ENCODE data around the gene APBA1.

The APBA1 gene

DNA sequence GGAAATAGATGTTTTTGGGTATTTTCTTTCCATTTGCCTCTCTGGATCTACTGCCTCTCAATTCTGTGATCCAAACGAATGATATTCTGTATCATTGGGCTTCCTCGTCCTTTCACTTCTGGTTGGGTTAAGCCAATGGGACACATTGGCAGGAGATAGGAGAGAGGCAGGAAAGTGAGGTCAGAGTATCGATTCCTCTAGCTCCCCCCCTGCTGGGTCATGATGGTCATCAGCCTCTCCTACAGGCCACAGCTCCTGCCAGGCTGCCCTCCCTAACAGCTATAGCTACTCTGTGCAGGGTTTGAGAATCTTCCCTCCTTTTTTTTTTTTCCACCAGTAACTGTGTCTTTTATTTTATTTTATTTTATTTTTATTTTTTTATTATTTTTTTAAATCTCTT is 39.4 kb downstream of the APBA1 start:
- TF ChIP-seq, protein P1, sequence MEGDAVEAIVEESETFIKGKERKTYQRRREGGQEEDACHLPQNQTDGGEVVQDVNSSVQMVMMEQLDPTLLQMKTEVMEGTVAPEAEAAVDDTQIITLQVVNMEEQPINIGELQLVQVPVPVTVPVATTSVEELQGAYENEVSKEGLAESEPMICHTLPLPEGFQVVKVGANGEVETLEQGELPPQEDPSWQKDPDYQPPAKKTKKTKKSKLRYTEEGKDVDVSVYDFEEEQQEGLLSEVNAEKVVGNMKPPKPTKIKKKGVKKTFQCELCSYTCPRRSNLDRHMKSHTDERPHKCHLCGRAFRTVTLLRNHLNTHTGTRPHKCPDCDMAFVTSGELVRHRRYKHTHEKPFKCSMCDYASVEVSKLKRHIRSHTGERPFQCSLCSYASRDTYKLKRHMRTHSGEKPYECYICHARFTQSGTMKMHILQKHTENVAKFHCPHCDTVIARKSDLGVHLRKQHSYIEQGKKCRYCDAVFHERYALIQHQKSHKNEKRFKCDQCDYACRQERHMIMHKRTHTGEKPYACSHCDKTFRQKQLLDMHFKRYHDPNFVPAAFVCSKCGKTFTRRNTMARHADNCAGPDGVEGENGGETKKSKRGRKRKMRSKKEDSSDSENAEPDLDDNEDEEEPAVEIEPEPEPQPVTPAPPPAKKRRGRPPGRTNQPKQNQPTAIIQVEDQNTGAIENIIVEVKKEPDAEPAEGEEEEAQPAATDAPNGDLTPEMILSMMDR (IDR thresholded peaks at IDR 0.05; ENCODE audit: control insufficient read depth, extremely low read depth, insufficient read depth): no peak

DNA sequence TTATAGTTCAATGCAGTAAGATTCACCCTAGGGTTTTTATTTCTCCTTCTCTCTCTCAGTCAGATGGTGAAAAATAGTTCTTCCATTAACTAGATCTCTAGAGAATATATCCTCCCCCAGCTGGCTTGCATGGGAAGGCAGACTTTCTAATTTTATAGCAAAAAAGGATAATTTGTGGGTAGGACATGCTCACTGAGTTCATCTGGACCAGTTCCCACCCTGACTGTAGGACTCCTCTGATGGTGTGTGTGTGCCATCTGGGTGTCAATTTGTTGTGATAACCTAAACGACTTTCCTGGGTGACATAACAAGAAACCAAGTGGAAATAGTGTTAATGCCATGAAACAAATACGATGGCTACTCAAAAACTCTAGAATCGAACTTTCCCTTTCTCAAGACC is 44.9 kb downstream of the APBA1 start:
- no peak overlapping the region for H3K4me3 ChIP-seq (ENCODE audit: low read depth, low read length)
- DNase-seq (ENCODE audit: low read depth): no peak
- TF ChIP-seq, protein P1 (IDR thresholded peaks at IDR 0.05; ENCODE audit: control insufficient read depth, extremely low read depth, insufficient read depth): no peak

More for the DNA sequence above, 39.4 kb downstream of the APBA1 start:
- no peak overlapping the region for H3K4me3 ChIP-seq (ENCODE audit: low read depth, low read length)
- DNase-seq (ENCODE audit: low read depth): no peak

GRCh38 chr9:69623276-69623675 is 48.9 kb downstream of the APBA1 start:
- no peak for DNase-seq (ENCODE audit: low read depth)
- no peak overlapping the region for H3K4me3 ChIP-seq (ENCODE audit: low read depth, low read length)
- TF ChIP-seq, protein P1 (IDR thresholded peaks at IDR 0.05; ENCODE audit: control insufficient read depth, extremely low read depth, insufficient read depth): no peak

- no peak for DNase-seq (ENCODE audit: low read depth)
- H3K4me3 ChIP-seq (ENCODE audit: low read depth, low read length): no peak overlapping the region
- TF ChIP-seq, protein P1 (IDR thresholded peaks at IDR 0.05; ENCODE audit: control insufficient read depth, extremely low read depth, insufficient read depth): no peak
Measured at GRCh38 chr9:69622676-69623075, 49.5 kb downstream of the APBA1 start.

GRCh38 chr9:69621730-69622460 is 50.3 kb downstream of the APBA1 start:
- peak; percentile 15 for DNase-seq (ENCODE audit: low read depth)
- TF ChIP-seq, protein P1 (IDR thresholded peaks at IDR 0.05; ENCODE audit: control insufficient read depth, extremely low read depth, insufficient read depth): no peak
- no peak overlapping the region for H3K4me3 ChIP-seq (ENCODE audit: low read depth, low read length)

GRCh38 chr9:69620731-69621130 is 51.4 kb downstream of the APBA1 start:
- no peak overlapping the region for H3K4me3 ChIP-seq (ENCODE audit: low read depth, low read length)
- no peak for DNase-seq (ENCODE audit: low read depth)
- TF ChIP-seq, protein P1 (IDR thresholded peaks at IDR 0.05; ENCODE audit: control insufficient read depth, extremely low read depth, insufficient read depth): no peak

- DNase-seq (ENCODE audit: low read depth): no peak
- no peak overlapping the region for H3K4me3 ChIP-seq (ENCODE audit: low read depth, low read length)
- TF ChIP-seq, protein P1 (IDR thresholded peaks at IDR 0.05; ENCODE audit: control insufficient read depth, extremely low read depth, insufficient read depth): no peak
Measured at GRCh38 chr9:69619233-69619632, 52.9 kb downstream of the APBA1 start.

All from LNCaP clone FGC (cell line).